Neural cell (in vitro differentiated cells): ENCODE results near the gene MYBBP1A.

Source experiments
- CTCF ChIP-seq: fragments of 450-650 bp; IDR thresholded peaks from 2 replicates; pipeline ENCODE4 v1.5.1; 2014; ENCODE audit warnings: antibody characterized with exemption, mild to moderate bottlenecking, moderate library complexity; ENCODE audit not compliant: poor library complexity, severe bottlenecking
- EP300 ChIP-seq: fragments of 450-650 bp; conservative IDR thresholded peaks from 2 replicates; pipeline ENCODE4 v1.6.1; 2014; ENCODE audit warnings: antibody characterized with exemption, mild to moderate bottlenecking, moderate library complexity; ENCODE audit not compliant: poor library complexity, severe bottlenecking
- EZH2 ChIP-seq: fragments of 200-600, 300-800 bp; shearing (Covaris generic), sonication (generic); IDR thresholded peaks from 2 replicates; pipeline ENCODE4 v1.6.1; 2014; ENCODE audit warnings: antibody characterized with exemption, low read length, borderline replicate concordance, mild to moderate bottlenecking; ENCODE audit not compliant: insufficient read depth, poor library complexity, severe bottlenecking
- MXI1 ChIP-seq: fragments of 450-650 bp; conservative IDR thresholded peaks from 2 replicates; pipeline ENCODE4 v1.6.1; 2014; ENCODE audit warnings: antibody characterized with exemption, mild to moderate bottlenecking; ENCODE audit not compliant: poor library complexity, severe bottlenecking
- POLR2AphosphoS5 ChIP-seq: IDR thresholded peaks from 2 replicates; pipeline ENCODE4 v1.6.1; 2012
- RAD21 ChIP-seq: fragments of 450-650 bp; conservative IDR thresholded peaks from 2 replicates; pipeline ENCODE4 v1.6.1; 2014; ENCODE audit warnings: antibody characterized with exemption, mild to moderate bottlenecking, moderate library complexity
- REST ChIP-seq: IDR thresholded peaks from 2 replicates; pipeline ENCODE4 v1.6.1; 2012; ENCODE audit warnings: borderline replicate concordance
- SMC3 ChIP-seq: fragments of 450-650 bp; conservative IDR thresholded peaks from 2 replicates; pipeline ENCODE4 v1.6.1; 2014; ENCODE audit warnings: antibody characterized with exemption, mild to moderate bottlenecking, moderate library complexity; ENCODE audit not compliant: poor library complexity
- TAF1 ChIP-seq: IDR thresholded peaks from 2 replicates; pipeline ENCODE4 v1.6.1; 2012; ENCODE audit warnings: low read depth

- TF ChIP-seq REST (no peak), CTCF (no peak), POLR2AphosphoS5 (no peak), EZH2 (no peak), TAF1 (no peak), MXI1 (no peak), EP300 (no peak), RAD21 (no peak), SMC3 (no peak)
Measured at GRCh38 chr17:4599505-4600281, 44.5 kb upstream of the MYBBP1A start.
